IMR-90 (cell line): ENCODE measurements around the gene NBEA. TPM values are rescaled to one million over a fixed set of nuclear protein-coding genes. Genes with fewer than 3 reads are reported as not detected.

ENCODE experiments used
- ATAC-seq: fragments of 200-7000 bp; cut with Tn5 transposase; 2 replicates; pipeline ENCODE4 v1.9.1; 2020; ENCODE audit warnings: low read depth, mild to moderate bottlenecking, moderate library complexity
- BruUV-seq: library from RNA; stranded (reverse); fragments of 400-500 nt; replicated peaks from 2 replicates; lab custom pipeline; 2021; lab: Mats Ljungman, UMichigan
- CTCF ChIA-PET: fragments of 300-600 bp; formaldehyde crosslinking; extraction: SDS; loops from one replicate; lab custom pipeline; 2021; ENCODE audit warnings: antibody characterized with exemption; lab: Yijun Ruan, JAX
- POLR2A ChIA-PET: fragments of 300-600 bp; sonication (Branson Sonifier 250); formaldehyde crosslinking; loops from one replicate; lab custom pipeline; 2022; ENCODE audit warnings: antibody characterized with exemption; ENCODE audit not compliant: unreplicated experiment; lab: Charles Lee
- DNase-seq: peaks from one replicate; pipeline ENCODE4 v3.0.0; 2013
- H2AFZ ChIP-seq: replicated peaks from 2 replicates; pipeline ENCODE3; 2013; ENCODE audit warnings: low read length, mild to moderate bottlenecking; ENCODE audit not compliant: poor library complexity
- H2AK5ac ChIP-seq: 2 replicates; pipeline ENCODE4 v1.6.1; 2013; ENCODE audit warnings: low read depth, low read length, inconsistent platforms
- H2AK9ac ChIP-seq: replicated peaks from 2 replicates; pipeline ENCODE3; 2013; ENCODE audit warnings: mild to moderate bottlenecking, low read depth, low read length, moderate library complexity; ENCODE audit not compliant: poor library complexity
- H2BK120ac ChIP-seq: 2 replicates; pipeline ENCODE4 v1.6.1; 2013; ENCODE audit warnings: low read depth, low read length, inconsistent platforms
- H2BK15ac ChIP-seq: 3 replicates; pipeline ENCODE4 v1.6.1; 2013; ENCODE audit warnings: low read depth, low read length, inconsistent platforms
- H2BK20ac ChIP-seq: 2 replicates; pipeline ENCODE4 v1.6.1; 2013; ENCODE audit warnings: low read depth, mild to moderate bottlenecking, inconsistent platforms, low read length, moderate library complexity
- H2BK5ac ChIP-seq: 2 replicates; pipeline ENCODE4 v1.6.1; 2013; ENCODE audit warnings: mild to moderate bottlenecking, low read depth, low read length, inconsistent platforms; ENCODE audit not compliant: poor library complexity, severe bottlenecking
- H3K14ac ChIP-seq: replicated peaks from 2 replicates; pipeline ENCODE4 v1.6.1; 2013; ENCODE audit warnings: low read depth, low read length, inconsistent platforms
- H3K18ac ChIP-seq: 2 replicates; pipeline ENCODE4 v1.6.1; 2013; ENCODE audit warnings: low read depth, low read length, control low read depth
- H3K23ac ChIP-seq: 2 replicates; pipeline ENCODE4 v1.6.1; 2013; ENCODE audit warnings: low read depth, low read length, inconsistent platforms
- H3K27ac ChIP-seq: 2 replicates; pipeline ENCODE4 v1.5.1; 2013; ENCODE audit warnings: mild to moderate bottlenecking, control low read depth, low read length; ENCODE audit not compliant: insufficient read depth
- H3K27me3 ChIP-seq: 2 replicates; pipeline ENCODE4 v1.6.1; 2013; ENCODE audit warnings: low read length; ENCODE audit not compliant: control insufficient read depth, insufficient read depth
- H3K36me3 ChIP-seq: 2 replicates; pipeline ENCODE4 v1.6.1; 2013; ENCODE audit warnings: low read length, mixed read lengths; ENCODE audit not compliant: control insufficient read depth, insufficient read depth
- H3K4ac ChIP-seq: 2 replicates; pipeline ENCODE4 v1.6.1; 2013; ENCODE audit warnings: low read depth, low read length, inconsistent platforms
- H3K4me1 ChIP-seq: 2 replicates; pipeline ENCODE4 v1.6.1; 2013; ENCODE audit warnings: low read length, mixed read lengths; ENCODE audit not compliant: control insufficient read depth, insufficient read depth
- H3K4me2 ChIP-seq: 2 replicates; pipeline ENCODE4 v1.6.1; 2013; ENCODE audit warnings: low read depth, mild to moderate bottlenecking, control low read depth, low read length, moderate library complexity
- H3K4me3 ChIP-seq: 2 replicates; pipeline ENCODE4 v1.5.1; 2013; ENCODE audit warnings: low read depth, mild to moderate bottlenecking, control low read depth, low read length, moderate library complexity; ENCODE audit not compliant: insufficient read depth
- H3K56ac ChIP-seq: 2 replicates; pipeline ENCODE4 v1.6.1; 2013; ENCODE audit warnings: low read length, inconsistent platforms; ENCODE audit not compliant: insufficient read depth; ENCODE audit errors: extremely low read depth
- H3K79me1 ChIP-seq, 2 experiments: 2 replicates each; pipeline ENCODE4 v1.6.1; 2013; ENCODE audit warnings: low read length in 2 of 2, inconsistent platforms in 1 of 2, low read depth in 1 of 2
- H3K9ac ChIP-seq: 2 replicates; pipeline ENCODE4 v1.6.1; 2013; ENCODE audit warnings: low read depth, low read length, control low read depth
- H3K9me1 ChIP-seq: 2 replicates; pipeline ENCODE4 v1.6.1; 2013; ENCODE audit warnings: low read length, inconsistent platforms; ENCODE audit not compliant: insufficient read depth
- H3K9me3 ChIP-seq: 2 replicates; pipeline ENCODE4 v1.6.1; 2013; ENCODE audit warnings: low read length; ENCODE audit not compliant: control insufficient read depth, insufficient read depth
- H4K20me1 ChIP-seq: 2 replicates; pipeline ENCODE4 v1.6.1; 2013; ENCODE audit warnings: low read length, inconsistent platforms; ENCODE audit not compliant: insufficient read depth
- H4K5ac ChIP-seq: 2 replicates; pipeline ENCODE4 v1.6.1; 2013; ENCODE audit warnings: mild to moderate bottlenecking, low read depth, low read length, control low read depth
- H4K8ac ChIP-seq, 2 experiments: 2 replicates each; pipeline ENCODE4 v1.6.1; 2013; ENCODE audit warnings: low read depth in 2 of 2, low read length in 2 of 2, control low read depth in 1 of 2, inconsistent platforms in 1 of 2
- H4K91ac ChIP-seq: 2 replicates; pipeline ENCODE4 v1.6.1; 2013; ENCODE audit warnings: low read depth, low read length, inconsistent platforms; ENCODE audit not compliant: insufficient read depth
- BHLHE40 ChIP-seq: fragments of 150-350 bp; IDR thresholded peaks from 2 replicates; pipeline ENCODE4 v1.6.1; 2016; ENCODE audit warnings: mild to moderate bottlenecking, low read depth, low read length
- CEBPB ChIP-seq: IDR thresholded peaks from 2 replicates; pipeline ENCODE4 v1.6.1; 2012; ENCODE audit warnings: low read depth, low read length, improper control_type of control experiment
- CHD1 ChIP-seq: IDR thresholded peaks from 2 replicates; pipeline ENCODE4 v1.6.1; 2012; ENCODE audit warnings: low read depth, low read length, improper control_type of control experiment
- FOS ChIP-seq: fragments of 150-350 bp; IDR thresholded peaks from 2 replicates; pipeline ENCODE4 v1.6.1; 2016; ENCODE audit warnings: low read depth, low read length
- MAFK ChIP-seq: IDR thresholded peaks from 2 replicates; pipeline ENCODE4 v1.6.1; 2012; ENCODE audit warnings: low read depth, low read length, improper control_type of control experiment
- MAZ ChIP-seq: IDR thresholded peaks from 2 replicates; pipeline ENCODE4 v1.6.1; 2012; ENCODE audit warnings: low read depth, mild to moderate bottlenecking, low read length, improper control_type of control experiment, moderate library complexity, borderline replicate concordance
- MXI1 ChIP-seq: IDR thresholded peaks from 2 replicates; pipeline ENCODE4 v1.6.1; 2012; ENCODE audit warnings: low read depth, mild to moderate bottlenecking, low read length, moderate library complexity, borderline replicate concordance
- NFE2L2 ChIP-seq: fragments of 150-350 bp; IDR thresholded peaks from 2 replicates; pipeline ENCODE4 v1.6.1; 2016; ENCODE audit warnings: low read depth, mild to moderate bottlenecking, low read length
- POLR2A ChIP-seq: IDR thresholded peaks from 2 replicates; pipeline ENCODE4 v1.6.1; 2012; ENCODE audit warnings: mild to moderate bottlenecking, low read depth, low read length
- RCOR1 ChIP-seq: IDR thresholded peaks from 2 replicates; pipeline ENCODE4 v1.6.1; 2012; ENCODE audit warnings: mild to moderate bottlenecking, low read length, improper control_type of control experiment; ENCODE audit not compliant: insufficient replicate concordance
- RFX5 ChIP-seq: IDR thresholded peaks from 2 replicates; pipeline ENCODE4 v1.8.0; 2012; ENCODE audit warnings: low read depth, mild to moderate bottlenecking, low read length, moderate library complexity
- WGBS, 2 experiments: methylation state at CpG; one replicate each; pipeline versions ENCODE4 v1.1.5 to v1.1.7; 2013; ENCODE audit warnings: missing lambda C conversion rate in 2 of 2; ENCODE audit not compliant: insufficient read length in 1 of 2; ENCODE audit errors: extremely low coverage in 2 of 2; 5-methylcytosine and 5-hydroxymethylcytosine counted together
- dilution Hi-C: fragments of 300-500 bp; cut with HindIII; formaldehyde crosslinking; loops from one replicate; pipeline ENCODE4 v1.14.3; 2018; ENCODE audit warnings: low sequenced_read_pairs; ENCODE audit not compliant: unreplicated experiment
- in situ Hi-C: fragments of 300-500 bp; cut with MboI; formaldehyde crosslinking; loops from 3 replicates; pipeline ENCODE4 v1.14.3; 2019; ENCODE audit warnings: low sequenced_read_pairs, inconsistent platforms, mixed read lengths
- intact Hi-C: fragments of 100-400 bp; cut with micrococcal nuclease; formaldehyde crosslinking; loops from 2 replicates; pipeline ENCODE4 v1.10.0; 2022
- polyA plus RNA-seq, 3 experiments: library from polyadenylated mRNA; depleted of rRNA; stranded (reverse); fragments of >200 nt; gene quantifications; 2 replicates each; pipeline ENCODE4 v1.2.3, GENCODE V29; 2012; ENCODE audit warnings: low replicate concordance in 1 of 3
- total RNA-seq: library from RNA; depleted of rRNA; stranded (reverse); fragments of >200 nt; gene quantifications from 2 replicates; pipeline ENCODE4 v1.2.3, GENCODE V29; 2012
- TF ChIP-seq, protein P1 (sequence below): fragments of 150-350 bp; IDR thresholded peaks from 2 replicates; pipeline ENCODE4 v1.6.1; 2016; ENCODE audit warnings: low read depth, mild to moderate bottlenecking, low read length, moderate library complexity, borderline replicate concordance
- TF ChIP-seq, protein P2 (sequence below): fragments of 150-350 bp; IDR thresholded peaks from 2 replicates; pipeline ENCODE4 v1.6.1; 2017; ENCODE audit warnings: mild to moderate bottlenecking, antibody characterized with exemption, low read length, low read depth
- TF ChIP-seq, protein P3 (sequence below): conservative IDR thresholded peaks from 2 replicates; pipeline ENCODE4 v1.5.1; 2012; ENCODE audit warnings: mild to moderate bottlenecking, low read depth, low read length, improper control_type of control experiment

NBEA gene
- total and polyA plus RNA-seq, 2 of the 4 experiments (the other 2 are of a cell fraction) = 0.82 to 2.2 TPM

DNA sequence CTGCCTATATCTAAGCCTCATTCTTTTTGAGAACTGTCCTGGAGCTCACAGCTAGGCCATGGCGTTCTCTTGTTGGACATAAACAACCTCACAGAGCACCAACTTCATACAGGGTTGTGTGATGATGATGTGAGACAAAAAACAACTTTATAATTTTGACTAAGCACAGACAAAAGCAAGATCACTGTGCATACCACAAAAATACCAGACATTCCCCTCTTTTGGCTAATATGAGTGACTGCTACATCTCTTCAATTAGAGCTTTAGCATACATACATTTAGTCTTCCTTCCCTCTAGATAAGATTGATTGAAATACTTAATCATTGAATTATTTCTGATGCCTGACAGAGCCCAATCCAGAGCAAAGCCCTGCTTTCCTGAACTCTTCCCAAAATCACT lies 526.1 kb downstream of the NBEA start:
- DNase-seq (no peak), ATAC-seq (no peak)
- no peak overlapping the region for H3K23ac ChIP-seq
- no peak overlapping the region for H3K4me3 ChIP-seq
- H3K4ac ChIP-seq = no peak overlapping the region
- no peak overlapping the region for H3K14ac ChIP-seq
- dilution Hi-C loops = no loop called here
- no peak overlapping the region for H2BK15ac ChIP-seq
- H2BK20ac ChIP-seq = no peak overlapping the region
- peaks cover 24% of the 10 kb centered on the region for H3K27me3 ChIP-seq
- no peak overlapping the region for H3K27ac ChIP-seq
- intact Hi-C loops = no loop called here
- peaks cover 6% of the 10 kb centered on the region; the same call in 1 of the 2 replicates for H3K9me3 ChIP-seq
- no peak overlapping the region for H4K91ac ChIP-seq
- H2BK120ac ChIP-seq = no peak overlapping the region
- no peaks in the 10 kb centered on the region for H4K20me1 ChIP-seq
- no peak overlapping the region for H3K56ac ChIP-seq
- H2AFZ ChIP-seq = no peak overlapping the region
- H3K18ac ChIP-seq = no peak overlapping the region
- no peak overlapping the region for H4K5ac ChIP-seq
- H4K8ac ChIP-seq = no peak overlapping the region
- in situ Hi-C loops = no loop called here
- no peaks in the 10 kb centered on the region for H3K4me1 ChIP-seq
- TF ChIP-seq RFX5 (no peak), MXI1 (no peak), POLR2A (no peak), CHD1 (no peak), FOS (no peak), MAFK (no peak), MAZ (no peak), CEBPB (no peak), RCOR1 (no peak), NFE2L2 (no peak), BHLHE40 (no peak)
- TF ChIP-seq, protein P1, sequence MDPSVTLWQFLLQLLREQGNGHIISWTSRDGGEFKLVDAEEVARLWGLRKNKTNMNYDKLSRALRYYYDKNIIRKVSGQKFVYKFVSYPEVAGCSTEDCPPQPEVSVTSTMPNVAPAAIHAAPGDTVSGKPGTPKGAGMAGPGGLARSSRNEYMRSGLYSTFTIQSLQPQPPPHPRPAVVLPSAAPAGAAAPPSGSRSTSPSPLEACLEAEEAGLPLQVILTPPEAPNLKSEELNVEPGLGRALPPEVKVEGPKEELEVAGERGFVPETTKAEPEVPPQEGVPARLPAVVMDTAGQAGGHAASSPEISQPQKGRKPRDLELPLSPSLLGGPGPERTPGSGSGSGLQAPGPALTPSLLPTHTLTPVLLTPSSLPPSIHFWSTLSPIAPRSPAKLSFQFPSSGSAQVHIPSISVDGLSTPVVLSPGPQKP = no peak
- TF ChIP-seq, protein P2, sequence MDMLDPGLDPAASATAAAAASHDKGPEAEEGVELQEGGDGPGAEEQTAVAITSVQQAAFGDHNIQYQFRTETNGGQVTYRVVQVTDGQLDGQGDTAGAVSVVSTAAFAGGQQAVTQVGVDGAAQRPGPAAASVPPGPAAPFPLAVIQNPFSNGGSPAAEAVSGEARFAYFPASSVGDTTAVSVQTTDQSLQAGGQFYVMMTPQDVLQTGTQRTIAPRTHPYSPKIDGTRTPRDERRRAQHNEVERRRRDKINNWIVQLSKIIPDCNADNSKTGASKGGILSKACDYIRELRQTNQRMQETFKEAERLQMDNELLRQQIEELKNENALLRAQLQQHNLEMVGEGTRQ = no peak
- TF ChIP-seq, protein P3, sequence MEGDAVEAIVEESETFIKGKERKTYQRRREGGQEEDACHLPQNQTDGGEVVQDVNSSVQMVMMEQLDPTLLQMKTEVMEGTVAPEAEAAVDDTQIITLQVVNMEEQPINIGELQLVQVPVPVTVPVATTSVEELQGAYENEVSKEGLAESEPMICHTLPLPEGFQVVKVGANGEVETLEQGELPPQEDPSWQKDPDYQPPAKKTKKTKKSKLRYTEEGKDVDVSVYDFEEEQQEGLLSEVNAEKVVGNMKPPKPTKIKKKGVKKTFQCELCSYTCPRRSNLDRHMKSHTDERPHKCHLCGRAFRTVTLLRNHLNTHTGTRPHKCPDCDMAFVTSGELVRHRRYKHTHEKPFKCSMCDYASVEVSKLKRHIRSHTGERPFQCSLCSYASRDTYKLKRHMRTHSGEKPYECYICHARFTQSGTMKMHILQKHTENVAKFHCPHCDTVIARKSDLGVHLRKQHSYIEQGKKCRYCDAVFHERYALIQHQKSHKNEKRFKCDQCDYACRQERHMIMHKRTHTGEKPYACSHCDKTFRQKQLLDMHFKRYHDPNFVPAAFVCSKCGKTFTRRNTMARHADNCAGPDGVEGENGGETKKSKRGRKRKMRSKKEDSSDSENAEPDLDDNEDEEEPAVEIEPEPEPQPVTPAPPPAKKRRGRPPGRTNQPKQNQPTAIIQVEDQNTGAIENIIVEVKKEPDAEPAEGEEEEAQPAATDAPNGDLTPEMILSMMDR = no peak
- H2AK9ac ChIP-seq = no peak overlapping the region
- no peaks in the 10 kb centered on the region for H3K9me1 ChIP-seq
- H2BK5ac ChIP-seq = no peak overlapping the region
- no peak overlapping the region for H3K4me2 ChIP-seq
- no peaks in the 10 kb centered on the region for H3K79me1 ChIP-seq
- H3K36me3 ChIP-seq = no peaks in the 10 kb centered on the region
- H3K9ac ChIP-seq = no peak overlapping the region
- POLR2A ChIA-PET = no interaction called here
- BruUV-seq = no TSS peak
- no CpG with 5 or more reads among the region's 1 CpG for WGBS, 2 experiments
- CTCF ChIA-PET = no interaction called here
- H2AK5ac ChIP-seq = no peak overlapping the region
